PFSK-1 (cell line): ENCODE measurements around the gene PPP4C.

Source experiments
- FOXP2 ChIP-seq: optimal IDR thresholded peaks from 2 replicates; pipeline ENCODE3; 2011; ENCODE audit warnings: borderline replicate concordance, control low read depth, inconsistent platforms; ENCODE audit not compliant: insufficient read depth; ENCODE audit errors: extremely low read length, extremely low read depth
- POLR2AphosphoS5 ChIP-seq: IDR thresholded peaks from 2 replicates; pipeline ENCODE4 v1.6.1; 2012; ENCODE audit warnings: low read depth, mild to moderate bottlenecking, control low read depth, low read length, moderate library complexity
- REST ChIP-seq, 2 experiments: IDR thresholded peaks; 2 replicates each; pipeline versions ENCODE4 v1.6.1 to v1.8.0; 2011 to 2012; ENCODE audit warnings: low read depth in 2 of 2, low read length in 2 of 2, control low read depth in 1 of 2, inconsistent platforms in 1 of 2, mild to moderate bottlenecking in 1 of 2, moderate library complexity in 1 of 2; ENCODE audit not compliant: insufficient read depth in 1 of 2
- SIN3A ChIP-seq: IDR thresholded peaks from 2 replicates; pipeline ENCODE4 v1.6.1; 2012; ENCODE audit warnings: mild to moderate bottlenecking, low read length, moderate library complexity, borderline replicate concordance; ENCODE audit not compliant: insufficient read depth
- TAF1 ChIP-seq: IDR thresholded peaks from 2 replicates; pipeline ENCODE4 v1.6.1; 2012; ENCODE audit warnings: low read length, control low read depth, borderline replicate concordance; ENCODE audit not compliant: insufficient read depth

The PPP4C gene

GRCh38 chr16:30065943-30066760, 9.6 kb upstream of the PPP4C start:
- no peak for TF ChIP-seq FOXP2
- TF ChIP-seq TAF1, result no peak
- TF ChIP-seq REST (IDR thresholded peaks at IDR 0.05; ENCODE audit: insufficient read depth in 1 of 2, low read depth in 2 of 2, low read length in 2 of 2), result no peak
- TF ChIP-seq SIN3A, result no peak
- TF ChIP-seq POLR2AphosphoS5, result no peak; the same call in 1 of the 2 replicates

GRCh38 chr16:30066761-30067583, 8.8 kb upstream of the PPP4C start:
- TF ChIP-seq TAF1, result no peak
- TF ChIP-seq FOXP2, result no peak
- TF ChIP-seq REST (IDR thresholded peaks at IDR 0.05; ENCODE audit: insufficient read depth in 1 of 2, low read depth in 2 of 2, low read length in 2 of 2), result no peak
- no peak for TF ChIP-seq SIN3A
- TF ChIP-seq POLR2AphosphoS5, result no peak

- no peak for TF ChIP-seq SIN3A
Observed at GRCh38 chr16:30067584-30067916, 8.2 kb upstream of the PPP4C start.

GRCh38 chr16:30068333-30068732, 7.5 kb upstream of the PPP4C start:
- TF ChIP-seq REST (IDR thresholded peaks at IDR 0.05; ENCODE audit: insufficient read depth in 1 of 2, low read depth in 2 of 2, low read length in 2 of 2) (no peak), SIN3A (no peak), TAF1 (no peak), POLR2AphosphoS5 (no peak), FOXP2 (no peak)

- no peak; the same call in 1 of the 2 replicates for TF ChIP-seq POLR2AphosphoS5
- no peak for TF ChIP-seq TAF1
- TF ChIP-seq FOXP2, result no peak
- no peak for TF ChIP-seq REST (IDR thresholded peaks at IDR 0.05; ENCODE audit: insufficient read depth in 1 of 2, low read depth in 2 of 2, low read length in 2 of 2)
- no peak for TF ChIP-seq SIN3A
Observed at GRCh38 chr16:30068750-30069610, 6.8 kb upstream of the PPP4C start.
